ENCODE measurements around the gene IL17RE. TPM values are rescaled to one million over a fixed set of nuclear protein-coding genes. Genes with fewer than 3 reads are reported as not detected.

Gene IL17RE
- total RNA-seq, result under 1 TPM; 0.39 to 0.45 TPM

GRCh38 chr3:9902372-9903237 is at the start of gene IL17RE:
IL17RE (plus strand) TSS chr3:9902848; CDS start chr3:9902933, 85 bp downstream.

GRCh38 chr3:9879830-9880549 is 22.7 kb upstream of the IL17RE start, which contains the start of gene CIDEC:
CIDEC (minus strand) TSS chr3:9880253; CDS start chr3:9878486, 1,767 bp downstream.

GRCh38 chr3:9890249-9891071 is 12.2 kb upstream of the IL17RE start, which contains the start of gene JAGN1:
JAGN1 (plus strand) TSS chr3:9890610; CDS start chr3:9890723, 113 bp downstream.

GRCh38 chr3:9916734-9917680 is 14.4 kb downstream of the IL17RE start, which contains the start of gene IL17RC:
IL17RC (plus strand) TSS chr3:9917098; CDS start chr3:9917316, 218 bp downstream.

GRCh38 chr3:9933561-9934234 is 31.1 kb downstream of the IL17RE start, which contains the start of gene CRELD1:
CRELD1 (plus strand) TSS chr3:9933834; CDS start chr3:9934439, 605 bp downstream.

GRCh38 chr3:9951962-9952805 is 49.5 kb downstream of the IL17RE start, which contains the start of gene PRRT3:
PRRT3 (minus strand) TSS chr3:9952408; CDS start chr3:9950115, 2,293 bp downstream.

Other genes with a start within 250 kb of the IL17RE start
- not detected for gene CPNE9, start 199.0 kb upstream of the IL17RE start, total RNA-seq
- 10 to 100 TPM; 42.0 to 42.1 TPM for gene BRPF1, start 171.1 kb upstream of the IL17RE start, total RNA-seq
- 10 to 100 TPM; 32.5 to 35.7 TPM for gene OGG1, start 152.9 kb upstream of the IL17RE start, total RNA-seq
- 10 to 100 TPM in 1 of 2 experiments, 1 to 10 TPM in 1; 9.3 to 10.7 TPM for gene CAMK1, start 132.9 kb upstream of the IL17RE start, total RNA-seq
- gene TADA3, start 110.4 kb upstream of the IL17RE start, total RNA-seq, result 10 to 100 TPM; 64.5 to 65.9 TPM
- 100 to 1,000 TPM; 236 to 238 TPM for gene ARPC4, start 109.8 kb upstream of the IL17RE start, total RNA-seq
- gene TTLL3, start 92.6 kb upstream of the IL17RE start, total RNA-seq, result 10 to 100 TPM; 54.6 to 54.7 TPM
- gene RPUSD3, start 58.8 kb upstream of the IL17RE start, total RNA-seq, result 10 to 100 TPM; 45.1 to 46.2 TPM
- gene CIDEC, start 22.6 kb upstream of the IL17RE start, total RNA-seq, result not detected
- 10 to 100 TPM; 27.7 to 29.0 TPM for gene JAGN1, start 12.2 kb upstream of the IL17RE start, total RNA-seq
- gene IL17RC, start 14.2 kb downstream of the IL17RE start, total RNA-seq, result under 1 TPM; 0.29 to 0.40 TPM
- gene CRELD1, start 31.0 kb downstream of the IL17RE start, total RNA-seq, result 10 to 100 TPM; 15.2 to 20.0 TPM
- gene PRRT3, start 49.6 kb downstream of the IL17RE start, total RNA-seq, result 1 to 10 TPM; 5.4 to 6.1 TPM
- gene EMC3, start 84.0 kb downstream of the IL17RE start, total RNA-seq, result 10 to 100 TPM; 42.2 to 43.9 TPM
- gene FANCD2, start 123.6 kb downstream of the IL17RE start, total RNA-seq, result 10 to 100 TPM; 44.2 to 48.0 TPM
- not detected for gene FANCD2OS, start 205.4 kb downstream of the IL17RE start, total RNA-seq
- 100 to 1,000 TPM; 132 to 133 TPM for gene BRK1, start 212.8 kb downstream of the IL17RE start, total RNA-seq
- gene VHL, start 238.9 kb downstream of the IL17RE start, total RNA-seq, result 10 to 100 TPM; 66.2 to 70.4 TPM